Measurements from ENCODE around the gene YAF2. TPM values are rescaled to one million over a fixed set of nuclear protein-coding genes. Genes with fewer than 3 reads are reported as not detected.
"Not testable (repeated sequence)": the region's sequence is repeated elsewhere in the genome, so short reads cannot be mapped to it uniquely, and the experiment has no call there.

The YAF2 gene
- total and polyA plus RNA-seq, 3 donors from 2014 or later: 19.4 to 33.1 (median 26.6) TPM

GRCh38 chr12:42259699-42260098 lies 21.7 kb upstream of the YAF2 start:
- Histone ChIP-seq H3K4me3 (no peak overlapping the region), H3K9me3 (no peaks in the 10 kb centered on the region), H3K27ac (no peak overlapping the region), H3K27me3 (no peaks in the 10 kb centered on the region), H3K36me3 (ENCODE audit: low read depth, missing control alignments) (no peaks in the 10 kb centered on the region), H3K4me1 (no peaks in the 10 kb centered on the region)
- no peak for TF ChIP-seq POLR2A (IDR thresholded peaks at IDR 0.05)
- TF ChIP-seq CTCF (IDR thresholded peaks at IDR 0.05): no peak
- DNase-seq: no peak
- 63 to 81% methylated on average over 4 of the region's 4 CpGs for WGBS, 2 donors
- intact Hi-C loops (cut with DNase I; ENCODE audit: low total_unique reads): no loop called here

GRCh38 chr12:42255866-42256261 lies 17.8 kb upstream of the YAF2 start:
- H3K27ac ChIP-seq: no peak overlapping the region
- no peaks in the 10 kb centered on the region for H3K9me3 ChIP-seq
- intact Hi-C loops (cut with DNase I; ENCODE audit: low total_unique reads): no loop called here
- no peak for TF ChIP-seq CTCF (IDR thresholded peaks at IDR 0.05)
- TF ChIP-seq POLR2A (IDR thresholded peaks at IDR 0.05): no peak
- H3K36me3 ChIP-seq (ENCODE audit: low read depth, missing control alignments): no peaks in the 10 kb centered on the region
- no peak for DNase-seq
- H3K27me3 ChIP-seq: no peaks in the 10 kb centered on the region
- no peaks in the 10 kb centered on the region for H3K4me1 ChIP-seq
- no peak overlapping the region for H3K4me3 ChIP-seq

GRCh38 chr12:42255221-42255865 lies 17.3 kb upstream of the YAF2 start:
- Histone ChIP-seq H3K27me3 (no peaks in the 10 kb centered on the region), H3K4me1 (no peaks in the 10 kb centered on the region), H3K4me3 (no peak overlapping the region), H3K27ac (no peak overlapping the region), H3K36me3 (ENCODE audit: low read depth, missing control alignments) (no peaks in the 10 kb centered on the region), H3K9me3 (no peaks in the 10 kb centered on the region)
- no peak for DNase-seq
- 100% methylated on average over 2 of the region's 2 CpGs for WGBS, 2 donors
- intact Hi-C loops (cut with DNase I; ENCODE audit: low total_unique reads): no loop called here
- TF ChIP-seq POLR2A (IDR thresholded peaks at IDR 0.05) (no peak), CTCF (IDR thresholded peaks at IDR 0.05) (no peak)

GRCh38 chr12:42252645-42253044 lies 14.6 kb upstream of the YAF2 start:
- intact Hi-C loops (cut with DNase I; ENCODE audit: low total_unique reads): not testable (repeated sequence)

GRCh38 chr12:42249033-42249432 lies 11.0 kb upstream of the YAF2 start:
- H3K27ac ChIP-seq; H3K36me3 ChIP-seq (ENCODE audit: low read depth, missing control alignments); H3K4me3 ChIP-seq; H3K9me3 ChIP-seq; H3K4me1 ChIP-seq; H3K27me3 ChIP-seq; DNase-seq; intact Hi-C loops (cut with DNase I; ENCODE audit: low total_unique reads): not testable (repeated sequence)
- whole genome bisulfite sequencing, 2 donors: 90 to 96% methylated on average over 3 of the region's 3 CpGs

More at GRCh38 chr12:42252645-42253044, 14.6 kb upstream of the YAF2 start:
- H3K27ac ChIP-seq; H3K4me3 ChIP-seq; H3K4me1 ChIP-seq; DNase-seq; H3K36me3 ChIP-seq (ENCODE audit: low read depth, missing control alignments); H3K27me3 ChIP-seq; H3K9me3 ChIP-seq: not testable (repeated sequence)
- WGBS, 2 donors: 82 to 85% methylated on average over 1 of the region's 1 CpG

- Histone ChIP-seq H3K4me3 (no peak overlapping the region), H3K27me3 (no peaks in the 10 kb centered on the region), H3K9me3 (no peaks in the 10 kb centered on the region), H3K36me3 (ENCODE audit: low read depth, missing control alignments) (no peaks in the 10 kb centered on the region), H3K27ac (no peak overlapping the region), H3K4me1 (peaks cover 12% of the 10 kb centered on the region)
- no peak for DNase-seq
- WGBS, 2 donors: 68 to 77% methylated on average over 11 of the region's 11 CpGs
- intact Hi-C loops (cut with DNase I; ENCODE audit: low total_unique reads): no loop called here
- TF ChIP-seq CTCF (IDR thresholded peaks at IDR 0.05) (no peak), POLR2A (IDR thresholded peaks at IDR 0.05) (no peak)
Measured at GRCh38 chr12:42240131-42240750, 2.2 kb upstream of the YAF2 start.
